HUES6 (cell line): Measurements from ENCODE around the gene PRIM1.

Experiments used
- H3K27ac ChIP-seq: 2 replicates; pipeline ENCODE4 v1.7.0; 2013; ENCODE audit warnings: low read depth, mild to moderate bottlenecking, low read length, inconsistent platforms
- H3K27me3 ChIP-seq: 2 replicates; pipeline ENCODE4 v1.6.1; 2013; ENCODE audit warnings: low read length; ENCODE audit not compliant: control insufficient read depth, insufficient read depth
- H3K36me3 ChIP-seq: 2 replicates; pipeline ENCODE4 v1.6.1; 2013; ENCODE audit warnings: low read length; ENCODE audit not compliant: control insufficient read depth, insufficient read depth
- H3K4me1 ChIP-seq: 2 replicates; pipeline ENCODE4 v1.6.1; 2013; ENCODE audit warnings: low read length; ENCODE audit not compliant: control insufficient read depth, insufficient read depth
- H3K4me3 ChIP-seq: 2 replicates; pipeline ENCODE4 v1.5.1; 2013; ENCODE audit warnings: low read depth, low read length
- H3K9ac ChIP-seq: one replicate; pipeline ENCODE4 v1.6.1; 2013; ENCODE audit warnings: mild to moderate bottlenecking, low read length
- H3K9me3 ChIP-seq: 2 replicates; pipeline ENCODE4 v1.6.1; 2013; ENCODE audit warnings: low read depth, low read length; ENCODE audit not compliant: control insufficient read depth, insufficient read depth

The PRIM1 gene

DNA sequence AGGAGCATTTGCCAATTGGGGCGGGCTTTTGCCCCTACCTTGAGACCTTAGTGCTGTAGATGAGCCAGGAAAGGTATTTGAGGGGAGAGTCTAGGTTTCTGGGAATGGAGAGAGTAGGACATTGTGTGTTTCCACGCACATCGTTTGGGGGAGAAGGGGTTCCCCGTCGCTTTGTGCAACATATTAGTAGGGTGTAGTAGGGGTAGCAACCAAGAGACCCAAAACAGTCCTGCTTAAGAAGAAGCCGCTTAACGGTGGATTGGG is 63.3 kb downstream of the PRIM1 start:
- H3K27ac ChIP-seq = peak overlapping the region; percentile 83
- H3K9me3 ChIP-seq = no peaks in the 10 kb centered on the region
- no peaks in the 10 kb centered on the region for H3K27me3 ChIP-seq
- H3K4me3 ChIP-seq = peak overlapping the region; percentile 87
- H3K4me1 ChIP-seq = 0 out of 2 replicates have a peak, but pooled peaks cover 3% of the 10 kb centered on the region
- H3K36me3 ChIP-seq = peaks cover 29% of the 10 kb centered on the region
- H3K9ac ChIP-seq = peak overlapping the region; percentile 90

DNA sequence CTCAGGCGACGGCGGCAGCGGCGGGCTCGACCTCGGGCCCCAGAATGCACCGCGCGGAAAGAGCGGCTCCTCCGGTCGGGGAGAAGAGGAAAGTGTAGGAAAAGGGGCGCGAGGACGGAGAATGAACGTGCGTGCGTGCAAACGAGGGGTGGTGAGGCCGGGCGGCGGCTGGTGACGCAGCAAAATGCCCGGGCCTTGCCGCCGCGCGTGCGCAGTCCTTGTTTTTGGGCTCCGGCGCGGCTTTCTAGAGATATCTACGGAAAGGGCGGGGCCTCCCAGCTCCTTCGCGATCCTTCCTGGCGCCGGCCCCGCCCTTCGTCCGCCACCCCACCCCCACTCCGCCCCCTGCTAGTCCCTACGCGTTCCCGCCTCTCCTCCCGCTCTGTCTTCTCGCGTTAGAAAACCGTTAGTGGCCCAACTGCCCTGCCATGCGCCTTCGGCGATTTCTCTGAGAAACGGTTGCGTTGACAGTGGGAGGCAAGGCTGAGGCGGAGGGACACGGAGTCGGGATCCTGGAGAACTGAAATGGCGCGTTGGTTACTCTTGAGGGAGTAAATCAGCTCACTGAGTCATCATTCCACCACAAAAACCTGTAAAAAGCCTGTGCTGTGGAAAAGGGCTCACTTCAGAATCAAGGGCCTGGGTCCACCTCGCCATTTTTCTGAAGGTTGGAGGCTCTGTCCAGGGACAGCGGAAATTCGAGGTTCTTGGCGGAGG is 63.8 kb downstream of the PRIM1 start, which contains the start of gene PTGES3:
TSS of gene PTGES3 (minus strand) at position 156 of the 717 bp plus-strand sequence. CDS start 285 bp downstream, outside the sequence.
- peak within 1 kb of the TSS; percentile 87 for H3K4me3 ChIP-seq
- H3K9ac ChIP-seq = peak within 1 kb of the TSS; percentile 100
- no peaks in the 10 kb centered on the region for H3K27me3 ChIP-seq
- H3K36me3 ChIP-seq = peaks cover 29% of the 10 kb centered on the region
- 0 out of 2 replicates have a peak, but pooled peaks cover 3% of the 10 kb centered on the region for H3K4me1 ChIP-seq
- peak within 1 kb of the TSS; percentile 96 for H3K27ac ChIP-seq
- no peaks in the 10 kb centered on the region for H3K9me3 ChIP-seq

DNA sequence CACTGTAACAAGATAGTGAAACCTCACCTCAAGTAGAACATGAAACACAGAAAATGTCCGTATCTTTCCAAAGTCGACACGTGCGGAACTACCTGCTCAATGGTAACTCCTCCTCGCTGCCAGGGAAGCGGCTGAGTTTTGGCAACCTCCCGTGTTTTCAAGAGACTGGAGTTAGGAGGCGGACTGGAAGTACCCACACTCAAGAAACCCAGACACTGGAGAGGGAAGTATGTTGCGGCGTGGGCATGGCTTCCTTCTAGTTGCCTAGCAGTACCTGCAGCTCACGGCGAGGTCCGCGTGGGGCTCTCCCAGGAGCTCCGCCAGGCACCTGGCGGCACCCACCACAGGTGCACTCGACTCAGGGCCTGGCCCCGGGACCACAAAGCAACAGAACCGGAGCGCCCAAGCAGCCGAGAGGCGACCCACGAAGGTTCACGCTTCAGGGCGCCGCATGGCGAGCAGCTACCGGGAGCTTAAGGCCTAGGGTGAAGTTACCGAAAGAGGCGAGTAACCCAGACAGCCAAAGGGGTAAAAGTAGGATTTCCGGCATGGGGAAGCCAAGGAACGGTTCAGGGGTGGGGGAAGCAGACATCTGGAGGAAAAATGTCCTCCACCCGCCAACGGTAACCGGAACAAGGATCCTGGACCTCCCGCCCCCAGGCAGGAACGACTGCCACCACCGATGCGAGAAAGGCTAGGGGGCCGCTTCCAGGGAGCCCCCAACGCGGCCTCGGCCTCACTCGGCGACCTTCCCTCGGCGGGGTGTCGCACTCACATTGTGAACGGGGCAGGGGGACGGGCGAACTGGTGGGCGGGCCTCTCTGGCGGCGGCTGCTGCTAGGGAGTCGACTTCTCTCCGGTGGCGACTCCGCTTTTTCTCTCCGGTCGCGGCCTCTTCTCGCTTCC is 64.6 kb downstream of the PRIM1 start:
- H3K27me3 ChIP-seq = no peaks in the 10 kb centered on the region
- H3K36me3 ChIP-seq = peaks cover 34% of the 10 kb centered on the region
- H3K9ac ChIP-seq = peak overlapping the region; percentile 100
- 0 out of 2 replicates have a peak, but pooled peaks cover 3% of the 10 kb centered on the region for H3K4me1 ChIP-seq
- peak overlapping the region; percentile 96 for H3K27ac ChIP-seq
- no peaks in the 10 kb centered on the region for H3K9me3 ChIP-seq
- H3K4me3 ChIP-seq = peak overlapping the region; percentile 87

DNA sequence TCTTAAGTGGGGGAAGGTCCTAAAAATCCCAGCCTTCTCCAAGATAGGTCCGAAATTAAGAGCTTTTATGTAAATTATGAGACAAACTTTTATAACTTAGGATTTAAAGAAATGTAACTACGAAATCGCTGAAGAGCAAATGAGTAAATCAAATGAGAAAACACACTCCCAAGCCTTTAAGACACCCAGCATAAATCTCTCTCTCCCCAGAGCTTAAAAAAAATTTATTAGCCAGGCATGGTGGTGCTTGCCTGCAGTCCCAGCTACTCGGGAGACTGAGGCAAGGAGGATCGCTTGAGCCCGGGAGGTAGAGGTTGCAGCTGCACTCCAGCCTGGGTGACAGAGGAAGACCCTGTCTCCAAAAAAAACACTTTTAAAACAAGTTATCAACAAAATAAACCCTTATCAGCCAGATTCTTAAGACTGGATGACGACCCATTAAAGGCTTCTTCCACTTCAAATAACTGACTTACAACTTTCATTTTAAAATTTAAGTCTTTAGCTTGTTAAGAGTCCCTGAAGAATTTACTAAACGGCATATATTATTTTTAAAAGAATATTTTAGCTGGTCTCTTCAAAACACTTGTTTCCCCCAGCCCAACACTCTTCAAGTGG is 67.3 kb downstream of the PRIM1 start:
- Histone ChIP-seq H3K27me3 (no peaks in the 10 kb centered on the region), H3K27ac (no peak overlapping the region), H3K9me3 (no peaks in the 10 kb centered on the region), H3K4me3 (peak overlapping the region; percentile 47), H3K9ac (no peak overlapping the region), H3K4me1 (0 out of 2 replicates have a peak, but pooled peaks cover 3% of the 10 kb centered on the region), H3K36me3 (peaks cover 56% of the 10 kb centered on the region)

DNA sequence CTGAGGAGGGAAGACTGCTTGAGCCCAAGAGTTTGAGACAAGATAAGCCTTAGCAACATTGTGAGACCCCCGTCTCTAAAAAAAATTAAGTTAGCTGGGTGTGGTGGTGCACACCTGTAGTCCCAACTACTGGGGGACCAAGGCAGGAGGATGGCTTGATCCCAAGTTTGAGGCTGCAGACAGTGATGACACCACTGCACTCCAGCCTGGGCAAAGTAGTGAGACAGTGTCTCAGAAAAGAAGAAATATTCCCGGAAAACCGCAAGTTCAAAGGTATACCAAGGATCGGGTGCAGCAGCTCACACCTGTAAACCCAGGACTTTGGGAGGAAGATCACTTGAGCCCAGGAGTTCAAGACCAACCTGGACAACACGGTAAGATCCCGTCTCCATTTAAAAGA is 69.8 kb downstream of the PRIM1 start:
- H3K9me3 ChIP-seq = no peaks in the 10 kb centered on the region
- H3K4me3 ChIP-seq = no peak overlapping the region
- H3K27ac ChIP-seq = no peak overlapping the region
- peaks cover 62% of the 10 kb centered on the region for H3K36me3 ChIP-seq
- no peak overlapping the region for H3K9ac ChIP-seq
- H3K4me1 ChIP-seq = 0 out of 2 replicates have a peak, but pooled peaks cover 3% of the 10 kb centered on the region
- H3K27me3 ChIP-seq = no peaks in the 10 kb centered on the region
